Activated CD8-positive, alpha-beta T cell treated with anti-CD3 and anti-CD28 coated beads, Interleukin-2, amount 10 ng/mL, durations not matched to agents 7 days and 5 days (primary cell): Measurements from ENCODE around the gene MPZL3. TPM values are rescaled to one million over a fixed set of nuclear protein-coding genes. Genes with fewer than 3 reads are reported as not detected.
"Not testable (repeated sequence)": the region's sequence is repeated elsewhere in the genome, so short reads cannot be mapped to it uniquely, and the experiment has no call there.

Experiments
- ATAC-seq: fragments of 150-1000 bp; cut with Tn5 transposase; one replicate; pipeline ENCODE4 v1.10.0; 2021; ENCODE audit warnings: moderate library complexity
- CTCF ChIA-PET: fragments of 350-600 bp; sonication (Branson Sonifier 250); formaldehyde crosslinking; loops from one replicate; lab custom pipeline; 2021; ENCODE audit warnings: antibody characterized with exemption; lab: Charles Lee
- POLR2A ChIA-PET: fragments of 350-600 bp; sonication (Branson Sonifier 250); formaldehyde crosslinking; loops from one replicate; lab custom pipeline; 2021; ENCODE audit warnings: antibody characterized with exemption; lab: Charles Lee
- DNase-seq: peaks from one replicate; pipeline ENCODE4 v3.0.0-alpha.2; 2020
- H3K27ac Mint-ChIP-seq: one replicate; pipeline ENCODE4 v1.8.0; 2021; ENCODE audit warnings: mild to moderate bottlenecking, mixed read lengths
- H3K27me3 Mint-ChIP-seq: one replicate; pipeline ENCODE4 v1.8.0; 2021; ENCODE audit warnings: low read depth, mixed read lengths
- H3K36me3 Mint-ChIP-seq: one replicate; pipeline ENCODE4 v1.8.0; 2021; ENCODE audit warnings: low read depth, mixed read lengths
- H3K4me1 Mint-ChIP-seq: one replicate; pipeline ENCODE4 v1.8.0; 2021; ENCODE audit warnings: low read depth, mixed read lengths
- H3K4me3 Mint-ChIP-seq: one replicate; pipeline ENCODE4 v1.8.0; 2021; ENCODE audit warnings: mild to moderate bottlenecking, mixed read lengths
- H3K9me3 Mint-ChIP-seq: one replicate; pipeline ENCODE4 v1.8.0; 2022; ENCODE audit warnings: mixed read lengths; ENCODE audit not compliant: insufficient read depth
- total RNA-seq, 2 experiments: library from RNA; stranded (reverse); gene quantifications; one replicate each; pipeline ENCODE4 v1.2.3, GENCODE V29; 2021

MPZL3 gene
- total RNA-seq, 2 experiments from 2014 or later = 19.6 to 20.0 TPM

GRCh38 chr11:118202599-118203422 lies 49.4 kb downstream of the MPZL3 start:
- DNase-seq = peak; percentile 92
- POLR2A ChIA-PET = interaction anchor here (0.6 to 5.2 kb wide), 14 partner anchors 8 to 789 kb away, joined by 3 to 101 read pairs (median 5); partner anchors contain the start of genes CD3D, JAML and MPZL3
- no peak overlapping the region for H3K27ac Mint-ChIP-seq
- H3K4me3 Mint-ChIP-seq = no peak overlapping the region
- peaks cover 35% of the 10 kb centered on the region for H3K36me3 Mint-ChIP-seq
- H3K4me1 Mint-ChIP-seq = peaks cover 43% of the 10 kb centered on the region
- no peaks in the 10 kb centered on the region for H3K27me3 Mint-ChIP-seq
- peak; percentile 67 for ATAC-seq
- CTCF ChIA-PET = interaction anchor here (0.6 to 8.4 kb wide), 26 partner anchors 9 to 150 kb away, joined by 3 to 128 read pairs (median 5); partner anchors contain the start of genes CD3D, CD3E, JAML and MPZL3
- no peaks in the 10 kb centered on the region for H3K9me3 Mint-ChIP-seq

GRCh38 chr11:118201966-118202365 lies 50.2 kb downstream of the MPZL3 start:
- POLR2A ChIA-PET = interaction anchor here (0.6 to 5.2 kb wide), 15 partner anchors 9 to 197 kb away, joined by 3 to 101 read pairs (median 4); partner anchors contain the start of genes CD3D, JAML and MPZL3
- H3K4me3 Mint-ChIP-seq = no peak overlapping the region

GRCh38 chr11:118200901-118201680 lies 51.1 kb downstream of the MPZL3 start:
- H3K27me3 Mint-ChIP-seq = no peaks in the 10 kb centered on the region
- H3K9me3 Mint-ChIP-seq = no peaks in the 10 kb centered on the region
- ChIA-PET CTCF (interaction anchor here (0.8 to 8.4 kb wide), 12 partner anchors 17 to 204 kb away, joined by 3 to 128 read pairs (median 8); partner anchors contain the start of gene JAML), POLR2A (interaction anchor here (1.2 to 5.2 kb wide), 7 partner anchors 11 to 103 kb away, joined by 4 to 101 read pairs (median 6); partner anchors contain the start of genes JAML and MPZL3)
- no peak overlapping the region for H3K27ac Mint-ChIP-seq
- DNase-seq = peak; percentile 79
- peaks cover 40% of the 10 kb centered on the region for H3K36me3 Mint-ChIP-seq
- peak; percentile 77 for ATAC-seq
- H3K4me1 Mint-ChIP-seq = peaks cover 27% of the 10 kb centered on the region
- no peak overlapping the region for H3K4me3 Mint-ChIP-seq

More at GRCh38 chr11:118201966-118202365, 50.2 kb downstream of the MPZL3 start:
- Mint-ChIP-seq H3K27me3 (no peaks in the 10 kb centered on the region), H3K27ac (no peak overlapping the region), H3K9me3 (no peaks in the 10 kb centered on the region), H3K36me3 (peaks cover 35% of the 10 kb centered on the region), H3K4me1 (peaks cover 36% of the 10 kb centered on the region)
- peak; percentile 6 for ATAC-seq
- CTCF ChIA-PET = interaction anchor here (0.7 to 8.4 kb wide), 28 partner anchors 9 to 243 kb away, joined by 3 to 128 read pairs (median 4); partner anchors contain the start of genes CD3D, CD3E, JAML and MPZL3
- DNase-seq = no peak

- peaks cover 43% of the 10 kb centered on the region for H3K36me3 Mint-ChIP-seq
- ATAC-seq (peak; percentile 2), DNase-seq (no peak)
- no peaks in the 10 kb centered on the region for H3K27me3 Mint-ChIP-seq
- ChIA-PET POLR2A (interaction anchor here (1.3 kb wide), 1 partner anchor 24 kb away, joined by 5 read pairs; the partner anchor contains the start of gene JAML), CTCF (interaction anchor here (0.7 to 2.9 kb wide), 3 partner anchors 42 to 95 kb away, joined by 4 to 74 read pairs (median 35); no protein-coding TSS in a partner anchor)
- peaks cover 22% of the 10 kb centered on the region for H3K4me1 Mint-ChIP-seq
- no peaks in the 10 kb centered on the region for H3K9me3 Mint-ChIP-seq
- H3K4me3 Mint-ChIP-seq = no peak overlapping the region
- no peak overlapping the region for H3K27ac Mint-ChIP-seq
Observed at GRCh38 chr11:118200497-118200896, 51.7 kb downstream of the MPZL3 start.

GRCh38 chr11:118199135-118199534 lies 53.0 kb downstream of the MPZL3 start:
- Mint-ChIP-seq H3K27ac (peak overlapping the region; percentile 72), H3K4me3 (no peak overlapping the region), H3K36me3 (peaks cover 56% of the 10 kb centered on the region), H3K27me3 (no peaks in the 10 kb centered on the region), H3K9me3 (no peaks in the 10 kb centered on the region), H3K4me1 (peaks cover 17% of the 10 kb centered on the region)
- ChIA-PET POLR2A (interaction anchor here (0.8 to 1.9 kb wide), 7 partner anchors 15 to 105 kb away, joined by 3 to 11 read pairs (median 4); partner anchors contain the start of gene MPZL3), CTCF (interaction anchor here (0.7 to 2.9 kb wide), 48 partner anchors 11 to 674 kb away, joined by 3 to 80 read pairs (median 9); partner anchors contain the start of genes ATP5MG, CD3D, CD3E and CD3G)
- DNase-seq = no peak
- ATAC-seq = no peak

- ChIA-PET POLR2A (interaction anchor here (0.6 to 1.9 kb wide), 12 partner anchors 13 to 145 kb away, joined by 3 to 11 read pairs (median 4); partner anchors contain the start of genes CD3G and MPZL3), CTCF (interaction anchor here (0.5 to 2.9 kb wide), 60 partner anchors 10 to 674 kb away, joined by 3 to 80 read pairs (median 6); partner anchors contain the start of genes ATP5MG, CD3D, CD3E and CD3G)
- ATAC-seq (peak; percentile 31), DNase-seq (peak; percentile 90)
- peak overlapping the region; percentile 72 for H3K27ac Mint-ChIP-seq
- H3K4me3 Mint-ChIP-seq = peak overlapping the region; percentile 43
- H3K4me1 Mint-ChIP-seq = peaks cover 17% of the 10 kb centered on the region
- no peaks in the 10 kb centered on the region for H3K9me3 Mint-ChIP-seq
- no peaks in the 10 kb centered on the region for H3K27me3 Mint-ChIP-seq
- peaks cover 64% of the 10 kb centered on the region for H3K36me3 Mint-ChIP-seq
Observed at GRCh38 chr11:118198370-118198769, 53.8 kb downstream of the MPZL3 start.

GRCh38 chr11:118194835-118195627 lies 57.1 kb downstream of the MPZL3 start:
- POLR2A ChIA-PET = interaction anchor here (1.2 kb wide), 1 partner anchor 10 kb away, joined by 3 read pairs; no protein-coding TSS in a partner anchor

GRCh38 chr11:118193910-118194566 lies 58.1 kb downstream of the MPZL3 start:
- ChIA-PET CTCF (interaction anchor here (1.1 to 1.4 kb wide), 3 partner anchors 67 to 102 kb away, joined by 4 to 5 read pairs (median 5); no protein-coding TSS in a partner anchor), POLR2A (interaction anchor here (1.0 to 1.2 kb wide), 2 partner anchors 11 to 33 kb away, joined by 3 read pairs; no protein-coding TSS in a partner anchor)
- peaks cover 11% of the 10 kb centered on the region for H3K27me3 Mint-ChIP-seq
- H3K4me3 Mint-ChIP-seq = no peak overlapping the region
- DNase-seq = no peak
- H3K27ac Mint-ChIP-seq = no peak overlapping the region
- H3K36me3 Mint-ChIP-seq = peaks cover 80% of the 10 kb centered on the region
- H3K9me3 Mint-ChIP-seq = no peaks in the 10 kb centered on the region
- peaks cover 13% of the 10 kb centered on the region for H3K4me1 Mint-ChIP-seq
- ATAC-seq = no peak

More at GRCh38 chr11:118194835-118195627, 57.1 kb downstream of the MPZL3 start:
- CTCF ChIA-PET = interaction anchor here (1.0 to 1.4 kb wide), 5 partner anchors 66 to 101 kb away, joined by 3 to 5 read pairs (median 4); no protein-coding TSS in a partner anchor
- Mint-ChIP-seq H3K36me3 (peaks cover 86% of the 10 kb centered on the region), H3K9me3 (no peaks in the 10 kb centered on the region), H3K4me1 (peaks cover 17% of the 10 kb centered on the region), H3K27ac (no peak overlapping the region), H3K4me3 (no peak overlapping the region), H3K27me3 (peaks cover 6% of the 10 kb centered on the region)
- ATAC-seq (no peak), DNase-seq (no peak)

GRCh38 chr11:118192817-118193216 lies 59.3 kb downstream of the MPZL3 start:
- H3K27ac Mint-ChIP-seq, POLR2A ChIA-PET, H3K9me3 Mint-ChIP-seq, ATAC-seq, H3K4me1 Mint-ChIP-seq, CTCF ChIA-PET, DNase-seq, H3K4me3 Mint-ChIP-seq: not testable (repeated sequence)
- Mint-ChIP-seq H3K36me3 (peaks cover 69% of the 10 kb centered on the region), H3K27me3 (peaks cover 19% of the 10 kb centered on the region)
